Measurements from ENCODE around the gene CNTNAP2. TPM values are rescaled to one million over a fixed set of nuclear protein-coding genes. Genes with fewer than 3 reads are reported as not detected.

CNTNAP2 gene
- total RNA-seq, 4 donors from 2014 or later: 0.25 to 0.89 (median 0.30) TPM; not detected in 1

DNA sequence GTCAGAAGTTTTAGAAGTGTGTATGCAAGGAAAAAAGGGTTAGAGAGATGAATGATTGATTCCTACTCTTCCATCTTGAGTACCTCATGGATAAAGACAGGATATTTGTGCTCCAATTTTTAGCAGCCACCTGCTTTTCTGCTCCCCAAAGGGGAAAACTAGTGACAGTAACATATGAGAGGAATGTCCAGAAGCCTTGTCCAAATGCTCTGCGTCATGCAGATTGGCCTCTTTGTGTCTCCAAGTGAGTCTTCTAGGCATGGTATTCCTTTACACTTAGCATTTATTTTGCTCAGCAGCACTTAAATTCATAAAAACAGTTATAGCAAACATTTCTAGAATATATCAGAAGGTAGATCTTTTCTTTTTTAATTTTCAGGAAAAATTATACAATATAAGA, 306.8 kb downstream of the CNTNAP2 start:
- Histone ChIP-seq H3K9me3 (no peaks in the 10 kb centered on the region), H3K4me3 (no peak overlapping the region), H3K27me3 (no peaks in the 10 kb centered on the region), H3K36me3 (no peaks in the 10 kb centered on the region), H3K4me1 (no peaks in the 10 kb centered on the region), H3K27ac (no peak overlapping the region)
- TF ChIP-seq, protein P1, sequence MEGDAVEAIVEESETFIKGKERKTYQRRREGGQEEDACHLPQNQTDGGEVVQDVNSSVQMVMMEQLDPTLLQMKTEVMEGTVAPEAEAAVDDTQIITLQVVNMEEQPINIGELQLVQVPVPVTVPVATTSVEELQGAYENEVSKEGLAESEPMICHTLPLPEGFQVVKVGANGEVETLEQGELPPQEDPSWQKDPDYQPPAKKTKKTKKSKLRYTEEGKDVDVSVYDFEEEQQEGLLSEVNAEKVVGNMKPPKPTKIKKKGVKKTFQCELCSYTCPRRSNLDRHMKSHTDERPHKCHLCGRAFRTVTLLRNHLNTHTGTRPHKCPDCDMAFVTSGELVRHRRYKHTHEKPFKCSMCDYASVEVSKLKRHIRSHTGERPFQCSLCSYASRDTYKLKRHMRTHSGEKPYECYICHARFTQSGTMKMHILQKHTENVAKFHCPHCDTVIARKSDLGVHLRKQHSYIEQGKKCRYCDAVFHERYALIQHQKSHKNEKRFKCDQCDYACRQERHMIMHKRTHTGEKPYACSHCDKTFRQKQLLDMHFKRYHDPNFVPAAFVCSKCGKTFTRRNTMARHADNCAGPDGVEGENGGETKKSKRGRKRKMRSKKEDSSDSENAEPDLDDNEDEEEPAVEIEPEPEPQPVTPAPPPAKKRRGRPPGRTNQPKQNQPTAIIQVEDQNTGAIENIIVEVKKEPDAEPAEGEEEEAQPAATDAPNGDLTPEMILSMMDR (IDR thresholded peaks at IDR 0.05): no peak
- TF ChIP-seq POLR2A (IDR thresholded peaks at IDR 0.05) (no peak), POLR2AphosphoS5 (IDR thresholded peaks at IDR 0.05) (no peak), EP300 (IDR thresholded peaks at IDR 0.05) (no peak)
- no peak for DNase-seq (ENCODE audit: low spot score in 2 of 2)
- 89% methylated on average over 1 of the region's 1 CpG for WGBS

DNA sequence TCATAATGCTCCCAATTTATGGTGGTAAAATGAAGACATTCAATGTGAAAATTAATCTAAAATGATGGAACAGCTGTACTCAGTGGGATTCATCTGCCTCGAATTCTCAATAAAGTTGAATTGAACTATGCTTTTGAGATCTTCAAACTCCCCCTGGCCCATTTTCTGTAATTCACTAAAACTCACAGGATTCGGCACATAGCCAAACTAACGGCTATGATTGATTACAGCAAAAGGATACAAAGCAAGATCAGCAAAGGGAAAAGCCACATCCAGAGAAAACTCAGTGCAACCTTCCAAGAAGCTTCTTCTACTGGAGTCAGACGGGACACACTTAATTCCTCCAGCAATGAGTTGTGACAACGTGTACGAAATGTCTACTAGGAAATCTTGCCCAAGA, 307.5 kb downstream of the CNTNAP2 start:
- TF ChIP-seq POLR2AphosphoS5 (IDR thresholded peaks at IDR 0.05): no peak
- TF ChIP-seq EP300 (IDR thresholded peaks at IDR 0.05): no peak
- no peak for TF ChIP-seq POLR2A (IDR thresholded peaks at IDR 0.05)
- TF ChIP-seq, protein P1 (IDR thresholded peaks at IDR 0.05): no peak
- H3K9me3 ChIP-seq: no peaks in the 10 kb centered on the region
- H3K27ac ChIP-seq: no peak overlapping the region
- H3K27me3 ChIP-seq: no peaks in the 10 kb centered on the region
- H3K36me3 ChIP-seq: no peaks in the 10 kb centered on the region
- no peaks in the 10 kb centered on the region for H3K4me1 ChIP-seq
- no peak for DNase-seq (ENCODE audit: low spot score in 2 of 2)
- no peak overlapping the region for H3K4me3 ChIP-seq
- 82% methylated on average over 6 of the region's 6 CpGs for WGBS

DNA sequence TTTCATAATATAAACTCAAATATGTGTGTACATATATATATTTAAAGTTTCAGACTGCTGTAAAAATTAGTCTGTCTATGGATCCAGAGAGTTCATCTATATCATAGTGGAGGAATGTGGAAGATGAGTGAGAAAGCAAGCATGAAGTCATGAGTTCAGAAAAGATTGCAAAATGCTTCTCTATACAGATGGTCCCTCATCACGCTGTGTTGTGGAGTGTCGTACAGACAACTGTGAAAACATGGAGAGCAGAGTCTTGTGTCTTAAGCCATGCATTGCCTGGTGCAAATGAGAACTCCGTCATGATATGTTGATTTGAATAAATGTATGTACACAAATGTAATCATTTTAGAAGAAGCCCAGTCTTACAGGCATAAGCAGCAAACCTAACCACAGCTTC, 316.9 kb downstream of the CNTNAP2 start:
- 63% methylated on average over 3 of the region's 3 CpGs for WGBS
- H3K4me3 ChIP-seq: no peak overlapping the region
- no peaks in the 10 kb centered on the region for H3K4me1 ChIP-seq
- H3K27me3 ChIP-seq: no peaks in the 10 kb centered on the region
- no peak for DNase-seq (ENCODE audit: low spot score in 2 of 2)
- TF ChIP-seq, protein P1 (IDR thresholded peaks at IDR 0.05): no peak
- no peaks in the 10 kb centered on the region for H3K36me3 ChIP-seq
- H3K9me3 ChIP-seq: no peaks in the 10 kb centered on the region
- no peak overlapping the region for H3K27ac ChIP-seq

DNA sequence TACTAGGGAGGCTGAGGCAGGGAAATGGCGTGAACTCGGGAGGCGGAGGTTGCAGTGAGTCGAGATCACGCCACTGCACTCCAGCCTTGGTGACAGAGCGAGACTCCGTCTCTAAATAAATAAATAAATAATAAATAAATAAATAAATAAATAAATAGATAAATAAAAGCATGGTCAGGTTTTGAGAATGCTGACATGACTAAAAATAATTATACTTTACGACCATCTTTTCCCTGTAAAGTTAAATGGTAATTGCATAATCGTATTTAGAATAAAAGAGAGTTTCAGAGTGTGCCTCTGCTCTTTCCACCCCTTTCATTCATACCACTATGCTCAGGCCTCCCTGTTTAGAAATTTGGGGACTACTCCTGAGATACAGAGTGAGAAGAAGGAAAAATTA, 326.5 kb downstream of the CNTNAP2 start:
- H3K27me3 ChIP-seq: no peaks in the 10 kb centered on the region
- H3K4me3 ChIP-seq: no peak overlapping the region
- no peak overlapping the region for H3K27ac ChIP-seq
- H3K4me1 ChIP-seq: no peaks in the 10 kb centered on the region
- H3K36me3 ChIP-seq: no peaks in the 10 kb centered on the region
- no peak for DNase-seq (ENCODE audit: low spot score in 2 of 2)
- no peaks in the 10 kb centered on the region for H3K9me3 ChIP-seq
- WGBS: 97% methylated on average over 9 of the region's 9 CpGs
- TF ChIP-seq, protein P1 (IDR thresholded peaks at IDR 0.05): no peak
- TF ChIP-seq POLR2AphosphoS5 (IDR thresholded peaks at IDR 0.05): no peak
- no peak for TF ChIP-seq POLR2A (IDR thresholded peaks at IDR 0.05)
- TF ChIP-seq EP300 (IDR thresholded peaks at IDR 0.05): no peak

DNA sequence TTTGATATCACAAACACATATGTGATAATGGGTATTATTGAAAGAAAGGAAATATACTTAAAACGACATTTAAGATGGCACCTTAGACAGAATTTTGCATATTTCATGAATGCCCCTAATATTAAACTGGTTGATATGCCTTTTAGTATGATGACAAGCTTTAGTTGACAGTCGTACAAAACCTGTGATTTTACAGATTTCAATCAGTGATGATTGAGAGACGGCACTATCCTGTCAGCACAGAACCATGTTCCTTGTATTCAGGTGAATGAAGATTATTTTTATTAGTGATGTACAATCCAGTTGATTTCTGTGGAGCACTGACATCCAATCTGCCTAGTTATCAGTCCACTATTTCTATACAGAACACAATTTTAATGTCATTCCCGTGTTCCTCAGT, 333.0 kb downstream of the CNTNAP2 start:
- Histone ChIP-seq H3K27me3 (no peaks in the 10 kb centered on the region), H3K4me3 (no peak overlapping the region), H3K27ac (no peak overlapping the region), H3K4me1 (no peaks in the 10 kb centered on the region), H3K36me3 (no peaks in the 10 kb centered on the region), H3K9me3 (no peaks in the 10 kb centered on the region)
- WGBS: 92% methylated on average over 4 of the region's 4 CpGs
- TF ChIP-seq POLR2AphosphoS5 (IDR thresholded peaks at IDR 0.05) (no peak), POLR2A (IDR thresholded peaks at IDR 0.05) (no peak), EP300 (IDR thresholded peaks at IDR 0.05) (no peak)
- TF ChIP-seq, protein P1 (IDR thresholded peaks at IDR 0.05): no peak
- DNase-seq (ENCODE audit: low spot score in 2 of 2): no peak

All from suprapubic skin (tissue), 4 donors.